H9 (cell line): ENCODE measurements around the gene EDNRA. TPM values are rescaled to one million over a fixed set of nuclear protein-coding genes. Genes with fewer than 3 reads are reported as not detected.

Experiments
- DNase-seq: peaks from one replicate; pipeline ENCODE4 v3.0.0-alpha.2; 2017
- H2AFZ ChIP-seq: one replicate; pipeline ENCODE4 v1.6.1; 2013; ENCODE audit warnings: mild to moderate bottlenecking, low read length, control low read depth, moderate library complexity
- H2AK5ac ChIP-seq: 2 replicates; pipeline ENCODE4 v1.6.1; 2013; ENCODE audit warnings: low read length, control low read depth, mixed read lengths; ENCODE audit not compliant: insufficient read length
- H2BK120ac ChIP-seq: one replicate; pipeline ENCODE4 v1.6.1; 2013; ENCODE audit warnings: low read depth, mild to moderate bottlenecking, low read length, control low read depth, inconsistent platforms; ENCODE audit not compliant: poor library complexity, severe bottlenecking
- H2BK12ac ChIP-seq: 2 replicates; pipeline ENCODE4 v1.6.1; 2013; ENCODE audit warnings: low read length, control low read depth, mixed read lengths, low read depth; ENCODE audit not compliant: insufficient read length
- H2BK15ac ChIP-seq: 2 replicates; pipeline ENCODE4 v1.6.1; 2013; ENCODE audit warnings: low read depth, low read length, control low read depth
- H2BK20ac ChIP-seq: one replicate; pipeline ENCODE4 v1.6.1; 2013; ENCODE audit warnings: low read depth, mild to moderate bottlenecking, low read length, control low read depth, inconsistent platforms; ENCODE audit not compliant: poor library complexity, severe bottlenecking
- H2BK5ac ChIP-seq: 2 replicates; pipeline ENCODE4 v1.6.1; 2013; ENCODE audit warnings: low read length, control low read depth, mixed read lengths; ENCODE audit not compliant: insufficient read length
- H3K14ac ChIP-seq: 2 replicates; pipeline ENCODE4 v1.6.1; 2013; ENCODE audit warnings: low read length, control low read depth; ENCODE audit not compliant: insufficient read depth
- H3K18ac ChIP-seq: 2 replicates; pipeline ENCODE4 v1.6.1; 2013; ENCODE audit warnings: low read depth, mild to moderate bottlenecking, mixed read lengths, low read length, control low read depth; ENCODE audit not compliant: insufficient read length
- H3K23ac ChIP-seq: 2 replicates; pipeline ENCODE4 v1.6.1; 2013; ENCODE audit warnings: low read length, control low read depth, mixed read lengths, low read depth; ENCODE audit not compliant: insufficient read length
- H3K23me2 ChIP-seq: 2 replicates; pipeline ENCODE4 v1.6.1; 2013; ENCODE audit warnings: low read depth, mild to moderate bottlenecking, mixed read lengths, low read length, control low read depth; ENCODE audit not compliant: insufficient read length, poor library complexity, severe bottlenecking
- H3K27ac ChIP-seq: 2 replicates; pipeline ENCODE4 v1.5.1; 2013; ENCODE audit warnings: low read length, control low read depth, mixed read lengths, low read depth; ENCODE audit not compliant: insufficient read length
- H3K27me3 ChIP-seq: 2 replicates; pipeline ENCODE4 v1.6.1; 2013; ENCODE audit warnings: low read length, control low read depth, inconsistent platforms; ENCODE audit not compliant: insufficient read depth
- H3K4ac ChIP-seq: 2 replicates; pipeline ENCODE4 v1.6.1; 2013; ENCODE audit warnings: low read depth, mild to moderate bottlenecking, control low read depth, inconsistent platforms, low read length, moderate library complexity
- H3K4me1 ChIP-seq: 2 replicates; pipeline ENCODE4 v1.6.1; 2013; ENCODE audit warnings: low read length, control low read depth, inconsistent platforms; ENCODE audit not compliant: insufficient read depth
- H3K4me2 ChIP-seq: 2 replicates; pipeline ENCODE4 v1.6.1; 2013; ENCODE audit warnings: low read length, control low read depth, mixed read lengths; ENCODE audit not compliant: insufficient read length, insufficient read depth
- H3K56ac ChIP-seq: 2 replicates; pipeline ENCODE4 v1.6.1; 2013; ENCODE audit warnings: low read depth, mild to moderate bottlenecking, mixed read lengths, low read length, control low read depth; ENCODE audit not compliant: insufficient read length
- H3K79me1 ChIP-seq: 2 replicates; pipeline ENCODE4 v1.6.1; 2013; ENCODE audit warnings: low read depth, mild to moderate bottlenecking, moderate library complexity, low read length, control low read depth, inconsistent platforms; ENCODE audit not compliant: insufficient read depth, poor library complexity, severe bottlenecking
- H3K79me2 ChIP-seq: 2 replicates; pipeline ENCODE4 v1.6.1; 2013; ENCODE audit warnings: low read length, control low read depth, inconsistent platforms; ENCODE audit not compliant: insufficient read depth
- H3K9ac ChIP-seq: 2 replicates; pipeline ENCODE4 v1.6.1; 2013; ENCODE audit warnings: low read length, control low read depth, mixed read lengths; ENCODE audit not compliant: insufficient read length; ENCODE audit errors: extremely low read depth
- H3K9me3 ChIP-seq: one replicate; pipeline ENCODE4 v1.6.1; 2013; ENCODE audit warnings: low read depth, low read length, inconsistent platforms; ENCODE audit not compliant: control insufficient read depth
- H3T11ph ChIP-seq: one replicate; pipeline ENCODE4 v1.6.1; 2013; ENCODE audit warnings: mild to moderate bottlenecking, low read length, control low read depth, inconsistent platforms
- H4K20me1 ChIP-seq: one replicate; pipeline ENCODE4 v1.6.1; 2013; ENCODE audit not compliant: control insufficient read depth, insufficient read length, insufficient read depth
- H4K5ac ChIP-seq: 2 replicates; pipeline ENCODE4 v1.6.1; 2013; ENCODE audit warnings: low read depth, mild to moderate bottlenecking, mixed read lengths, low read length, control low read depth; ENCODE audit not compliant: insufficient read length
- H4K8ac ChIP-seq: replicated peaks from 2 replicates; pipeline ENCODE4 v1.6.1; 2013; ENCODE audit warnings: low read length, control low read depth, mixed read lengths, low read depth; ENCODE audit not compliant: insufficient read length
- H4K91ac ChIP-seq: 2 replicates; pipeline ENCODE4 v1.6.1; 2013; ENCODE audit warnings: low read depth, mild to moderate bottlenecking, moderate library complexity, mixed read lengths, low read length, control low read depth; ENCODE audit not compliant: insufficient read length
- H3K27ac Mint-ChIP-seq, 3 experiments: 2 replicates in 2 of 3; 3 replicates in 1 of 3; pipeline ENCODE4 v1.8.0; 2020 to 2021; ENCODE audit warnings: mixed read lengths in 3 of 3, mild to moderate bottlenecking in 1 of 3, moderate library complexity in 1 of 3
- H3K27me3 Mint-ChIP-seq: 2 replicates; pipeline ENCODE4 v1.8.0; 2021; ENCODE audit warnings: low read depth, mild to moderate bottlenecking, moderate library complexity, mixed read lengths
- H3K36me3 Mint-ChIP-seq, 3 experiments: 2 replicates in 2 of 3; 3 replicates in 1 of 3; pipeline ENCODE4 v1.8.0; 2020 to 2021; ENCODE audit warnings: low read depth in 3 of 3, mixed read lengths in 3 of 3; ENCODE audit not compliant: insufficient read depth in 1 of 3
- H3K4me1 Mint-ChIP-seq, 2 experiments: 2 replicates each; pipeline ENCODE4 v1.8.0; 2020; ENCODE audit warnings: mixed read lengths in 2 of 2
- H3K4me3 Mint-ChIP-seq, 2 experiments: 2 replicates in 1 of 2; 3 replicates in 1 of 2; pipeline ENCODE4 v1.8.0; 2020 to 2021; ENCODE audit warnings: mild to moderate bottlenecking in 2 of 2, mixed read lengths in 2 of 2, moderate library complexity in 1 of 2
- H3K9me3 Mint-ChIP-seq, 2 experiments: 2 replicates in 1 of 2; 3 replicates in 1 of 2; pipeline ENCODE4 v1.8.0; 2020; ENCODE audit warnings: mild to moderate bottlenecking in 2 of 2, mixed read lengths in 2 of 2, moderate library complexity in 1 of 2
- WGBS: extraction: QIAGEN DNeasy Blood & Tissue Kit; methylation state at CpG from one replicate; pipeline ENCODE4 v1.1.7; 2013; ENCODE audit warnings: missing lambda C conversion rate, low lambda C conversion rate, mixed read lengths; ENCODE audit not compliant: insufficient read length; ENCODE audit errors: extremely low coverage; 5-methylcytosine and 5-hydroxymethylcytosine counted together
- total RNA-seq: library from RNA; stranded (reverse); gene quantifications from 2 replicates; pipeline ENCODE4 v1.2.1, GENCODE V29; 2021
- TF ChIP-seq, protein P1 (sequence below): fragments of 200-600 bp; sonication (generic); conservative IDR thresholded peaks from 3 replicates; pipeline ENCODE4 v1.8.0; 2021; ENCODE audit warnings: antibody characterized with exemption, mild to moderate bottlenecking

EDNRA gene
- total RNA-seq, 1 experiment from 2014 or later = 1.6 TPM

DNA sequence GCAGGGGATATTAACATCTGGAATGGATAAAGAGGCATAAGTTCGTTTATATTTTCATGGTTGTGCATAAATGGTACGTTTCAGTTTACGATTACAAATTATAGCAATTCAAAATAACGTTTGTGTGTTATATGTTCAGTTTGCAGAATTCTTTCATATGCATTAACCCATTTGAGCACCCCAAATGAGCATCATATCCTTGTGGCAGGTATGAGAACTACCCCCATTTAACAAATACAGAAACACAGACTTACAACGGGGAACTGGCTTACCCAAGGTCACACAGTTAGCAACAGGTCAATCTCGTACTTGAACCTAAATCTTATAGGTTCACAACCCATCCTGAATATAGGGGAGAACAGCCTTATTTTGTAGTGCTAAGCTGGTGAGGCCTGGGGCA is 33.1 kb downstream of the EDNRA start:
- Mint-ChIP-seq H3K36me3 (no peaks in the 10 kb centered on the region), H3K9me3 (no peaks in the 10 kb centered on the region), H3K4me1 (no peaks in the 10 kb centered on the region), H3K27ac (no peak overlapping the region), H3K4me3 (no peak overlapping the region), H3K27me3 (no peaks in the 10 kb centered on the region)
- Histone ChIP-seq H3K14ac (no peak overlapping the region), H3K79me1 (no peaks in the 10 kb centered on the region), H2BK5ac (no peak overlapping the region), H3K23ac (no peak overlapping the region), H3K23me2 (no peaks in the 10 kb centered on the region), H3K18ac (no peak overlapping the region), H3T11ph (no peak overlapping the region), H2AFZ (no peak overlapping the region), H3K27me3 (no peaks in the 10 kb centered on the region), H2BK15ac (no peak overlapping the region), H4K91ac (no peak overlapping the region), H3K9me3 (no peaks in the 10 kb centered on the region), H3K79me2 (no peaks in the 10 kb centered on the region), H2BK12ac (no peak overlapping the region), H4K8ac (no peak overlapping the region), H3K56ac (no peak overlapping the region), H2AK5ac (no peak overlapping the region), H3K4ac (no peak overlapping the region), H2BK120ac (no peak overlapping the region), H3K9ac (no peak overlapping the region), H2BK20ac (no peak overlapping the region), H4K5ac (no peak overlapping the region), H3K27ac (no peak overlapping the region), H3K4me1 (no peaks in the 10 kb centered on the region), H4K20me1 (no peaks in the 10 kb centered on the region), H3K4me2 (no peak overlapping the region)
- WGBS = no CpG with 5 or more reads among the region's 6 CpGs
- DNase-seq = no peak
- TF ChIP-seq, protein P1, sequence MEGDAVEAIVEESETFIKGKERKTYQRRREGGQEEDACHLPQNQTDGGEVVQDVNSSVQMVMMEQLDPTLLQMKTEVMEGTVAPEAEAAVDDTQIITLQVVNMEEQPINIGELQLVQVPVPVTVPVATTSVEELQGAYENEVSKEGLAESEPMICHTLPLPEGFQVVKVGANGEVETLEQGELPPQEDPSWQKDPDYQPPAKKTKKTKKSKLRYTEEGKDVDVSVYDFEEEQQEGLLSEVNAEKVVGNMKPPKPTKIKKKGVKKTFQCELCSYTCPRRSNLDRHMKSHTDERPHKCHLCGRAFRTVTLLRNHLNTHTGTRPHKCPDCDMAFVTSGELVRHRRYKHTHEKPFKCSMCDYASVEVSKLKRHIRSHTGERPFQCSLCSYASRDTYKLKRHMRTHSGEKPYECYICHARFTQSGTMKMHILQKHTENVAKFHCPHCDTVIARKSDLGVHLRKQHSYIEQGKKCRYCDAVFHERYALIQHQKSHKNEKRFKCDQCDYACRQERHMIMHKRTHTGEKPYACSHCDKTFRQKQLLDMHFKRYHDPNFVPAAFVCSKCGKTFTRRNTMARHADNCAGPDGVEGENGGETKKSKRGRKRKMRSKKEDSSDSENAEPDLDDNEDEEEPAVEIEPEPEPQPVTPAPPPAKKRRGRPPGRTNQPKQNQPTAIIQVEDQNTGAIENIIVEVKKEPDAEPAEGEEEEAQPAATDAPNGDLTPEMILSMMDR = peak; percentile 44; the same call in 2 of the 3 replicates
